Parathyroid adenoma (tissue), 2 donors: ENCODE data around the gene RBSN.

Experiments used
- H2AFZ ChIP-seq: fragments of 300-600 bp; sonication (generic); one replicate; pipeline ENCODE4 v1.7.0; 2017; ENCODE audit warnings: antibody characterized with exemption, mild to moderate bottlenecking
- H3K27ac ChIP-seq: fragments of 300-600 bp; sonication (generic); one replicate; pipeline ENCODE4 v1.7.0; 2017
- H3K27me3 ChIP-seq: fragments of 300-600 bp; sonication (generic); one replicate; pipeline ENCODE4 v1.7.0; 2017; ENCODE audit warnings: low read length; ENCODE audit not compliant: control insufficient read depth, insufficient read depth
- H3K36me3 ChIP-seq: fragments of 300-600 bp; sonication (generic); one replicate; pipeline ENCODE4 v1.7.0; 2017; ENCODE audit warnings: low read length; ENCODE audit not compliant: control insufficient read depth, insufficient read depth
- H3K4me1 ChIP-seq: fragments of 300-600 bp; sonication (generic); one replicate; pipeline ENCODE4 v1.7.0; 2017; ENCODE audit warnings: control low read depth
- H3K4me2 ChIP-seq: fragments of 300-600 bp; sonication (generic); one replicate; pipeline ENCODE4 v1.7.0; 2017; ENCODE audit warnings: low read length
- H3K4me3 ChIP-seq: fragments of 300-600 bp; sonication (generic); one replicate; pipeline ENCODE4 v1.7.0; 2017; ENCODE audit warnings: low read depth, low read length
- H3K79me2 ChIP-seq: fragments of 300-600 bp; sonication (generic); one replicate; pipeline ENCODE4 v1.7.0; 2017; ENCODE audit warnings: control low read depth
- H3K9ac ChIP-seq: fragments of 300-600 bp; sonication (generic); one replicate; pipeline ENCODE4 v1.7.0; 2017; ENCODE audit warnings: mild to moderate bottlenecking
- H3K9me3 ChIP-seq: fragments of 300-600 bp; sonication (generic); one replicate; pipeline ENCODE4 v1.7.0; 2017; ENCODE audit warnings: low read length; ENCODE audit not compliant: control insufficient read depth
- TF ChIP-seq, protein P1 (sequence below): fragments of 300-600 bp; sonication (generic); IDR thresholded peaks from one replicate; pipeline ENCODE4 v1.7.0; 2017; ENCODE audit warnings: antibody characterized with exemption, mild to moderate bottlenecking
- donor health status: primary hyperparathyroidism.

The RBSN gene

DNA sequence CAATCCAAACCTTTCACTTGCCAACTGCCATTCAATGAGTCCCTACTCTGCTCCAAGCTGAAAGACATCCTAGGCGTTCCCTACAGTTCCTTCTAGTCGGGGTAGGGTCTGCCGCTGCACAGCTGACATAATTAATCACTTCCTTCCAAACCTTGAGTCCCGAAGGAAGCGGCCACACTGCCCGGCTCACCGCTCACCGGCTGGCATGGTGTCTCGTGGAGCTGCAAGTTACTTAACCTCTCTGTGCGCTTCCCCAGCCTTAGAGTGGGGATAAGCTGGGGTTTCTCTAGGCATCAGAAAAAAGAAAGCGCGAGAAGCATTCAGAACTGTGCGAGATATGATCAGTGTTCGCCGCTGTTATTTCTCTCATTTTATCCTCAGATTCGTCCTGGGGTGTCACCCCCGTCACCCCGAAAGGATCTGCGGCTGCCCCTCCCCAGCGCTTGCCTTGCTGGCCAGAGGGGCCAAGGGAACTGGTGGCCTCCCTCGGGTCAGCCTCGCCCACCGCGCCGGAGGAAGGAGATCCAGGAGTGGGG is 34.6 kb downstream of the RBSN start:
- H3K4me1 ChIP-seq, result peaks cover 9% of the 10 kb centered on the region

DNA sequence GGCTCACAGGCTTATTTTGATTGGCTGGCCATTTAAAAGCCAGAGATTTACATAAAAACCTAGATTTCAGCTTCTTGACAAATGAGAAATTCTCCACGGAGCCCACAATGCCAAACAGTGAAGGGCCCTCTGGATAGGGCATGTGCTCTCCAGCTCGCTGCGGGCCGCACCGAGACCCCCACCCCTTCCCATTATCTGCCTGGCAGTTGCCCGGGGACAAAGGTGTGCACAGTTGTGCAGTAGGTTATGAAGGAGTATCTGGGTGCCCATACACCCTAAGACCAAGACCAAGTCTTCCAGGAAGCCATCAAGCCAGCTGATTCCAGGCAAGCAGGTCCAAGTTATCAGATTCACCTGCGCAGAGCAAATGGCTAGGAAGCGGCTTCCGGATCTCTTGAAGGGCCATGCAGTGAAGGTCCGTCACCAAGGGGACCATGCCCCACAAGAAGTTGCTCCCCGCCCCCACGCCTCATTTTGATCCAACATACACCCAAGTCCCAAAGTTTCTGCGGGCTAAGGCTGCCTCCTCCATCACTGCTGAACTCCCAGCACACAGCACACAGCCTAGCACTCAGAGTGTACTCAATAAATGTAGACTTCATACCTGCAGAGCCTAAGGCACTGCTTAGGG is 35.2 kb downstream of the RBSN start:
- Histone ChIP-seq H3K4me2 (peak overlapping the region; percentile 86), H2AFZ (peak overlapping the region; percentile 99), H3K4me3 (peak overlapping the region; percentile 95), H3K79me2 (peaks cover 26% of the 10 kb centered on the region), H3K9ac (no peak overlapping the region), H3K27me3 (no peaks in the 10 kb centered on the region), H3K27ac (no peak overlapping the region), H3K9me3 (no peaks in the 10 kb centered on the region), H3K4me1 (peaks cover 9% of the 10 kb centered on the region), H3K36me3 (no peaks in the 10 kb centered on the region)
- TF ChIP-seq, protein P1, sequence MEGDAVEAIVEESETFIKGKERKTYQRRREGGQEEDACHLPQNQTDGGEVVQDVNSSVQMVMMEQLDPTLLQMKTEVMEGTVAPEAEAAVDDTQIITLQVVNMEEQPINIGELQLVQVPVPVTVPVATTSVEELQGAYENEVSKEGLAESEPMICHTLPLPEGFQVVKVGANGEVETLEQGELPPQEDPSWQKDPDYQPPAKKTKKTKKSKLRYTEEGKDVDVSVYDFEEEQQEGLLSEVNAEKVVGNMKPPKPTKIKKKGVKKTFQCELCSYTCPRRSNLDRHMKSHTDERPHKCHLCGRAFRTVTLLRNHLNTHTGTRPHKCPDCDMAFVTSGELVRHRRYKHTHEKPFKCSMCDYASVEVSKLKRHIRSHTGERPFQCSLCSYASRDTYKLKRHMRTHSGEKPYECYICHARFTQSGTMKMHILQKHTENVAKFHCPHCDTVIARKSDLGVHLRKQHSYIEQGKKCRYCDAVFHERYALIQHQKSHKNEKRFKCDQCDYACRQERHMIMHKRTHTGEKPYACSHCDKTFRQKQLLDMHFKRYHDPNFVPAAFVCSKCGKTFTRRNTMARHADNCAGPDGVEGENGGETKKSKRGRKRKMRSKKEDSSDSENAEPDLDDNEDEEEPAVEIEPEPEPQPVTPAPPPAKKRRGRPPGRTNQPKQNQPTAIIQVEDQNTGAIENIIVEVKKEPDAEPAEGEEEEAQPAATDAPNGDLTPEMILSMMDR, result no peak

More for the DNA sequence above, 34.6 kb downstream of the RBSN start:
- Histone ChIP-seq H3K27ac (peak overlapping the region; percentile 78), H3K4me3 (peak overlapping the region; percentile 95), H3K79me2 (peaks cover 23% of the 10 kb centered on the region), H3K36me3 (no peaks in the 10 kb centered on the region), H3K9me3 (no peaks in the 10 kb centered on the region), H2AFZ (peak overlapping the region; percentile 99), H3K9ac (peak overlapping the region; percentile 93), H3K4me2 (peak overlapping the region; percentile 86), H3K27me3 (no peaks in the 10 kb centered on the region)
- TF ChIP-seq, protein P1, result no peak

DNA sequence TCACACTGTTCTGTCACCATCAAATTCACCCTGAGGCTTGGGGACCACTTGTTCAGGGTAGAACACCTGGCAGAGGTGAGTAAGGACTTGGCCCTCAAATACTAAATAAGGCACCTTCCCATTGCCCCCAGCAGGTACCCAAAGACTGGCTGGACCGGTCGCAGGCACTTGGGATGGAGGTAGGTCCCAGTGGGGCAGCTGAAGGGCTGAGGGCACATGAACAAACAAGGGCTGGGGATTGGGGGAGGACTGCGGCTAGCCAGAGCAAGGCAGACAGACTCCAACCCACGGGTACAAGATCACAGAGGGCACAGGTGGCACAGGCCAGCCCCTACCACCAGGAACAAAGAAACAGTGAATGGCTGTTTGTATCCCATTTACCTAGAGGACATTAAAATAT is 35.7 kb downstream of the RBSN start:
- Histone ChIP-seq H3K27me3 (no peaks in the 10 kb centered on the region), H3K9me3 (no peaks in the 10 kb centered on the region), H3K4me1 (peaks cover 9% of the 10 kb centered on the region), H3K36me3 (no peaks in the 10 kb centered on the region), H3K79me2 (peaks cover 30% of the 10 kb centered on the region), H3K4me3 (no peak overlapping the region), H3K4me2 (peak overlapping the region; percentile 86), H3K27ac (no peak overlapping the region), H3K9ac (no peak overlapping the region), H2AFZ (no peak overlapping the region)
- TF ChIP-seq, protein P1, result no peak

DNA sequence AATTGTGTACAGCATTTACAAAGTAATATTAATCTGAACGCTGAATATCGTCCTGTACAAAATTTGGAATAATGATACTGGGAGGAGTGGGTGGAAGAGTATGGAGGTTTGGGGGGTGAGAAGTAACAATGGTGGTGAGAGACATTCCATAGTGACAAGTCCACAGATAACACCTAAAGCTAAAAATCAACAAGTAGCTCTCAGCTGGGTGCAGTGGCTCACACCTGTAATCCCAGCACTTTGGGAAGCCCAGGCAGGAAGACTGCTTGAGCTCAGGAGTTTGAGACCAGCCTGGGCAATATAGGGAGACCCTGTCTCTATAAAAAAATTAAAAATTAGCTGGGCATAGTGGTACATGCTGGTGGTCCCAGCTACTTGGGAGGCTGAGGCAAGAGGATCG is 38.9 kb downstream of the RBSN start:
- H3K4me3 ChIP-seq, result no peak overlapping the region
- TF ChIP-seq, protein P1, result no peak
- no peaks in the 10 kb centered on the region for H3K27me3 ChIP-seq
- no peaks in the 10 kb centered on the region for H3K36me3 ChIP-seq
- H3K4me1 ChIP-seq, result peaks cover 9% of the 10 kb centered on the region
- H3K79me2 ChIP-seq, result peaks cover 43% of the 10 kb centered on the region
- H2AFZ ChIP-seq, result no peak overlapping the region
- no peak overlapping the region for H3K4me2 ChIP-seq
- H3K27ac ChIP-seq, result no peak overlapping the region
- H3K9me3 ChIP-seq, result no peaks in the 10 kb centered on the region
- H3K9ac ChIP-seq, result no peak overlapping the region
